Lower leg skin (tissue), 3 donors: ENCODE measurements around the gene RGS7.

Experiments used
- POLR2A ChIP-seq, 2 donors: fragments of 450-650 bp; IDR thresholded peaks; one replicate each; pipeline ENCODE4 v1.6.1; 2016 to 2017; ENCODE audit warnings: antibody characterized with exemption in 2 of 2, mild to moderate bottlenecking in 1 of 2, moderate library complexity in 1 of 2
- TF ChIP-seq, protein P1 (sequence below), 3 donors: fragments of 450-650 bp; IDR thresholded peaks; one replicate each; pipeline ENCODE4 v1.5.1; 2016; ENCODE audit warnings: antibody characterized with exemption in 3 of 3, mild to moderate bottlenecking in 3 of 3, moderate library complexity in 2 of 3

DNA sequence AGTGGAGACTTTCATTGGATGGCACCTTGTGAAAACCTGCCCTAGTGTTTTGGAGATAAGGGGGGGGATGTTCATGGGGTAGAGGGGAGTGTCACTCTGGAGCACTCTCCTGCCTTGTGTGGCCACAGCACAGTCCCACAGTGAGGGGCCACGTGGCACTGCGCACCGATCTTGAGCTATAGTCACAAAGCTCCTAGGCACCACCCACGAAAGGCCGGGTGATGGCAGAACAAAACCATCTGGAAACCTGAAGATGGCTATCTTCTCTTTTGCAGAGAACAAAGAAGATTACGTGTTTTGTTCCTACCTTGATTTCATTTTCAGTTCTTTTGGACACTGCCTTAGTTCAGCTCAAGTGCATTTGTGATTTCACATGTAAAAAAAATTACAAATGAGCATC is 220.6 kb downstream of the RGS7 start:
- TF ChIP-seq, protein P1, sequence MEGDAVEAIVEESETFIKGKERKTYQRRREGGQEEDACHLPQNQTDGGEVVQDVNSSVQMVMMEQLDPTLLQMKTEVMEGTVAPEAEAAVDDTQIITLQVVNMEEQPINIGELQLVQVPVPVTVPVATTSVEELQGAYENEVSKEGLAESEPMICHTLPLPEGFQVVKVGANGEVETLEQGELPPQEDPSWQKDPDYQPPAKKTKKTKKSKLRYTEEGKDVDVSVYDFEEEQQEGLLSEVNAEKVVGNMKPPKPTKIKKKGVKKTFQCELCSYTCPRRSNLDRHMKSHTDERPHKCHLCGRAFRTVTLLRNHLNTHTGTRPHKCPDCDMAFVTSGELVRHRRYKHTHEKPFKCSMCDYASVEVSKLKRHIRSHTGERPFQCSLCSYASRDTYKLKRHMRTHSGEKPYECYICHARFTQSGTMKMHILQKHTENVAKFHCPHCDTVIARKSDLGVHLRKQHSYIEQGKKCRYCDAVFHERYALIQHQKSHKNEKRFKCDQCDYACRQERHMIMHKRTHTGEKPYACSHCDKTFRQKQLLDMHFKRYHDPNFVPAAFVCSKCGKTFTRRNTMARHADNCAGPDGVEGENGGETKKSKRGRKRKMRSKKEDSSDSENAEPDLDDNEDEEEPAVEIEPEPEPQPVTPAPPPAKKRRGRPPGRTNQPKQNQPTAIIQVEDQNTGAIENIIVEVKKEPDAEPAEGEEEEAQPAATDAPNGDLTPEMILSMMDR (IDR thresholded peaks at IDR 0.05), result no peak
- no peak for TF ChIP-seq POLR2A (IDR thresholded peaks at IDR 0.05)
